Liver (tissue), 9 donors: ENCODE data around the gene CHODL. TPM values are rescaled to one million over a fixed set of nuclear protein-coding genes. Genes with fewer than 3 reads are reported as not detected.
A peak's percentile ranks its signal among the peaks of the same experiment; 100 is the strongest.

Experiments
- DNase-seq: peaks from one replicate; pipeline ENCODE4 v3.0.0-alpha.2; 2017; ENCODE audit warnings: low spot score
- H3K27ac ChIP-seq, 2 donors: one replicate each; pipeline ENCODE4 v1.7.0; 2013; ENCODE audit warnings: inconsistent platforms in 2 of 2, low read length in 2 of 2, control low read depth in 1 of 2, low read depth in 1 of 2, mild to moderate bottlenecking in 1 of 2
- H3K27me3 ChIP-seq, 4 donors: one replicate each; pipeline versions ENCODE4 v1.6.1 to v1.7.0; 2013; ENCODE audit warnings: low read length in 3 of 4, inconsistent platforms in 1 of 4, mild to moderate bottlenecking in 1 of 4, moderate library complexity in 1 of 4; ENCODE audit not compliant: control insufficient read depth in 4 of 4, insufficient read depth in 4 of 4
- H3K36me3 ChIP-seq, 4 donors: one replicate each; pipeline versions ENCODE4 v1.6.1 to v1.7.0; 2013; ENCODE audit warnings: low read length in 3 of 4, mild to moderate bottlenecking in 3 of 4, low read depth in 1 of 4, moderate library complexity in 1 of 4; ENCODE audit not compliant: control insufficient read depth in 4 of 4, insufficient read depth in 3 of 4
- H3K4me1 ChIP-seq, 4 donors: one replicate each; pipeline versions ENCODE4 v1.6.1 to v1.7.0; 2013; ENCODE audit warnings: low read length in 3 of 4, mild to moderate bottlenecking in 3 of 4, moderate library complexity in 1 of 4; ENCODE audit not compliant: control insufficient read depth in 4 of 4, insufficient read depth in 4 of 4
- H3K4me3 ChIP-seq, 3 donors: one replicate each; pipeline versions ENCODE4 v1.6.1 to v1.7.0; 2013; ENCODE audit warnings: low read length in 3 of 3, control low read depth in 1 of 3, low read depth in 1 of 3, mild to moderate bottlenecking in 1 of 3
- H3K9ac ChIP-seq, 2 donors: one replicate each; pipeline ENCODE4 v1.7.0; 2013; ENCODE audit warnings: low read length in 2 of 2, mild to moderate bottlenecking in 2 of 2, moderate library complexity in 2 of 2, control low read depth in 1 of 2, low read depth in 1 of 2
- H3K9me3 ChIP-seq, 4 donors: one replicate each; pipeline versions ENCODE4 v1.6.1 to v1.7.0; 2013; ENCODE audit warnings: low read length in 3 of 4; ENCODE audit not compliant: control insufficient read depth in 4 of 4
- CTCF ChIP-seq: fragments of 150-350 bp; IDR thresholded peaks from 2 replicates; pipeline ENCODE4 v1.5.1; 2017; ENCODE audit warnings: improper control_type of control experiment, low read depth, low read length; ENCODE audit not compliant: missing input control
- GABPA ChIP-seq, 2 donors: IDR thresholded peaks in 1 of 2; conservative IDR thresholded peaks in 1 of 2; 2 replicates each; pipeline ENCODE4 v1.6.1; 2016; ENCODE audit warnings: antibody characterized with exemption in 2 of 2, mild to moderate bottlenecking in 1 of 2, moderate library complexity in 1 of 2
- HNF4A ChIP-seq, 2 donors: conservative IDR thresholded peaks; 2 replicates each; pipeline ENCODE4 v1.6.1; 2016; ENCODE audit warnings: antibody characterized with exemption in 2 of 2, mild to moderate bottlenecking in 2 of 2
- HNF4G ChIP-seq: IDR thresholded peaks from 2 replicates; pipeline ENCODE4 v1.6.1; 2016; ENCODE audit warnings: antibody characterized with exemption
- NR2F2 ChIP-seq: IDR thresholded peaks from 2 replicates; pipeline ENCODE4 v1.6.1; 2016; ENCODE audit warnings: antibody characterized with exemption
- RAD21 ChIP-seq, 2 donors: IDR thresholded peaks; 2 replicates each; pipeline ENCODE4 v1.6.1; 2016; ENCODE audit warnings: antibody characterized with exemption in 2 of 2, mild to moderate bottlenecking in 2 of 2
- REST ChIP-seq: IDR thresholded peaks from 2 replicates; pipeline ENCODE4 v1.6.1; 2016; ENCODE audit warnings: antibody characterized with exemption, mild to moderate bottlenecking
- SP1 ChIP-seq: IDR thresholded peaks from 2 replicates; pipeline ENCODE4 v1.6.1; 2018; ENCODE audit warnings: antibody characterized with exemption, mild to moderate bottlenecking
- WGBS: extraction: QIAGEN DNeasy Blood & Tissue Kit; methylation state at CpG from one replicate; pipeline ENCODE4 v1.1.7; 2013; 5-methylcytosine and 5-hydroxymethylcytosine counted together
- polyA plus RNA-seq, 2 donors: library from polyadenylated mRNA; stranded (reverse) in 1 of 2; unstranded in 1 of 2; fragments of 200-250 nt in 1 of 2; fragments of >200 nt in 1 of 2; fragmentation: Nextera tagmentation in 1 of 2; extraction: Ambion mirVana in 1 of 2; gene quantifications; one replicate each; pipeline versions ENCODE4 v1.2.1 to v1.2.3, GENCODE V29; 2013 to 2015
- total RNA-seq, 2 donors: library from RNA; depleted of rRNA; stranded (reverse); fragments of >200 nt; gene quantifications; one replicate each; pipeline ENCODE4 v1.2.3, GENCODE V29; 2014
- donor health status: healthy.
- donor health status: healthy.
- donor health status: healthy.
- donor health status: healthy.
- donor health status: healthy.

The CHODL gene
- total and polyA plus RNA-seq, 4 donors, result 0.22 TPM; not detected in 3

GRCh38 chr21:18253221-18253620, 8.6 kb downstream of the CHODL start:
- Histone ChIP-seq H3K27ac (no peak overlapping the region), H3K36me3 (no peaks in the 10 kb centered on the region), H3K9ac (no peak overlapping the region), H3K4me1 (no peaks in the 10 kb centered on the region), H3K9me3 (no peaks in the 10 kb centered on the region), H3K4me3 (no peak overlapping the region), H3K27me3 (no peaks in the 10 kb centered on the region)
- TF ChIP-seq GABPA (IDR thresholded peaks at IDR 0.05 in 1 of 2, conservative IDR thresholded peaks at IDR 0.05 in 1 of 2) (no peak), SP1 (no peak), REST (no peak)
- no peak for DNase-seq
- 71% methylated on average over 2 of the region's 2 CpGs for WGBS

GRCh38 chr21:18253799-18254198, 9.2 kb downstream of the CHODL start:
- 68% methylated on average over 2 of the region's 2 CpGs for WGBS
- no peak overlapping the region for H3K9ac ChIP-seq
- no peak for TF ChIP-seq REST
- no peak for TF ChIP-seq CTCF
- no peak for TF ChIP-seq HNF4G
- no peak for TF ChIP-seq HNF4A (conservative IDR thresholded peaks at IDR 0.05)
- no peak overlapping the region for H3K27ac ChIP-seq
- H3K4me3 ChIP-seq, result no peak overlapping the region
- H3K4me1 ChIP-seq, result no peaks in the 10 kb centered on the region
- DNase-seq, result no peak
- H3K36me3 ChIP-seq, result no peaks in the 10 kb centered on the region
- no peaks in the 10 kb centered on the region for H3K27me3 ChIP-seq
- H3K9me3 ChIP-seq, result no peaks in the 10 kb centered on the region

- H3K4me1 ChIP-seq, result no peaks in the 10 kb centered on the region
- 77% methylated on average over 2 of the region's 2 CpGs for WGBS
- no peak overlapping the region for H3K27ac ChIP-seq
- no peak overlapping the region for H3K9ac ChIP-seq
- no peak overlapping the region for H3K4me3 ChIP-seq
- no peak for DNase-seq
- H3K36me3 ChIP-seq, result no peaks in the 10 kb centered on the region
- no peaks in the 10 kb centered on the region for H3K9me3 ChIP-seq
- peaks cover 0 to 3% (median 0%) of the 10 kb centered on the region in 4 donors for H3K27me3 ChIP-seq
- TF ChIP-seq RAD21 (IDR thresholded peaks at IDR 0.05) (peak in 1 of 2 donors; percentile 33), CTCF (no peak), NR2F2 (no peak)
Measured at GRCh38 chr21:18265944-18266343, 21.3 kb downstream of the CHODL start.
